ENCODE results near the gene TSPAN18.

- no peak for TF ChIP-seq CTCF (conservative IDR thresholded peaks at IDR 0.05; ENCODE audit: low read depth in 2 of 2)
- TF ChIP-seq EZH2 (IDR thresholded peaks at IDR 0.05; ENCODE audit: low read depth, unreplicated experiment), result no peak
- no peak for TF ChIP-seq EZH2phosphoT487 (IDR thresholded peaks at IDR 0.05; ENCODE audit: unreplicated experiment)
- TF ChIP-seq JUNB (IDR thresholded peaks at IDR 0.05; ENCODE audit: unreplicated experiment), result no peak
- no peak for TF ChIP-seq STAT1 (IDR thresholded peaks at IDR 0.05; ENCODE audit: unreplicated experiment)
- TF ChIP-seq CREB1 (CRISPR knock-in tag; IDR thresholded peaks at IDR 0.05; ENCODE audit: low read depth), result no peak
- TF ChIP-seq POLR2AphosphoS5 (IDR thresholded peaks at IDR 0.05; ENCODE audit: low read depth), result no peak
- no peak for TF ChIP-seq NANOG (IDR thresholded peaks at IDR 0.05; ENCODE audit: borderline replicate concordance)
- TF ChIP-seq ZNF331 (CRISPR knock-in tag; IDR thresholded peaks at IDR 0.05; ENCODE audit: low read depth), result no peak
- TF ChIP-seq REST (IDR thresholded peaks at IDR 0.05; ENCODE audit: unreplicated experiment), result no peak
- TF ChIP-seq ZNF114 (CRISPR knock-in tag; IDR thresholded peaks at IDR 0.05), result no peak
- no peak for TF ChIP-seq ZNF462 (CRISPR knock-in tag; IDR thresholded peaks at IDR 0.05)
- TF ChIP-seq ETS1 (IDR thresholded peaks at IDR 0.05), result no peak
Observed at GRCh38 chr11:44889266-44889665, 162.5 kb downstream of the TSPAN18 start.

All from GM23338 (cell line).